AG04450 (cell line): ENCODE results near the gene DDRGK1. TPM values are rescaled to one million over a fixed set of nuclear protein-coding genes. Genes with fewer than 3 reads are reported as not detected.

Experiments used
- CTCF ChIA-PET: fragments of 300-600, 350-600 bp; formaldehyde crosslinking; extraction: SDS; loops from one replicate; lab custom pipeline; 2022; ENCODE audit warnings: antibody characterized with exemption, inconsistent platforms; lab: Charles Lee
- POLR2A ChIA-PET: fragments of 350-600 bp; formaldehyde crosslinking; extraction: SDS; loops from one replicate; lab custom pipeline; 2021; ENCODE audit warnings: antibody characterized with exemption, inconsistent platforms; lab: Yijun Ruan, JAX
- DNase-seq: peaks from one replicate; pipeline ENCODE4 v3.0.0-alpha.2; 2011; ENCODE audit warnings: low read depth, low spot score
- H3K27ac ChIP-seq: one replicate; pipeline ENCODE4 v1.5.1; 2012; ENCODE audit warnings: low read depth, low read length, control low read depth
- H3K27me3 ChIP-seq: one replicate; pipeline ENCODE4 v1.6.0; 2012; ENCODE audit warnings: low read length; ENCODE audit not compliant: control insufficient read depth, insufficient read depth
- H3K4me3 ChIP-seq: 2 replicates; pipeline ENCODE4 v1.5.1; 2011; ENCODE audit warnings: mild to moderate bottlenecking, low read depth, low read length, control low read depth
- H3K9me3 ChIP-seq: 2 replicates; pipeline ENCODE4 v1.5.1; 2012; ENCODE audit warnings: low read length; ENCODE audit not compliant: control insufficient read depth, insufficient read depth
- CTCF ChIP-seq: IDR thresholded peaks from 2 replicates; pipeline ENCODE4 v1.5.1; 2011; ENCODE audit warnings: low read depth, low read length, control low read depth, inconsistent platforms
- polyA plus RNA-seq: library from polyadenylated mRNA; depleted of rRNA; stranded (reverse); fragments of >200 nt; gene quantifications from 2 replicates; pipeline ENCODE4 v1.2.3, GENCODE V29; 2011

The DDRGK1 gene
- polyA plus RNA-seq, 1 experiment = 24.7 TPM

GRCh38 chr20:3224681-3225421, 20.4 kb upstream of the DDRGK1 start:
- CTCF ChIA-PET = no interaction called here
- Histone ChIP-seq H3K4me3 (no peak overlapping the region), H3K27ac (no peak overlapping the region), H3K27me3 (no peaks in the 10 kb centered on the region), H3K9me3 (no peaks in the 10 kb centered on the region; the same call in 1 of the 2 replicates)
- POLR2A ChIA-PET = no interaction called here
- no peak for DNase-seq
- TF ChIP-seq CTCF = no peak

GRCh38 chr20:3223994-3224680, 19.7 kb upstream of the DDRGK1 start:
- no peak overlapping the region for H3K4me3 ChIP-seq
- H3K27ac ChIP-seq = no peak overlapping the region
- DNase-seq = no peak
- no peak for TF ChIP-seq CTCF
- H3K27me3 ChIP-seq = no peaks in the 10 kb centered on the region
- CTCF ChIA-PET = no interaction called here
- POLR2A ChIA-PET = no interaction called here
- no peaks in the 10 kb centered on the region; the same call in 1 of the 2 replicates for H3K9me3 ChIP-seq

GRCh38 chr20:3223651-3223993, 19.1 kb upstream of the DDRGK1 start:
- CTCF ChIA-PET = interaction anchor here (1.3 kb wide), 1 partner anchor 93 kb away, joined by 6 read pairs; no protein-coding TSS in a partner anchor
- TF ChIP-seq CTCF = no peak
- H3K4me3 ChIP-seq = no peak overlapping the region
- DNase-seq = no peak
- POLR2A ChIA-PET = interaction anchor here (0.6 kb wide), 1 partner anchor 42 kb away, joined by 3 read pairs; no protein-coding TSS in a partner anchor
- H3K9me3 ChIP-seq = no peaks in the 10 kb centered on the region; the same call in 1 of the 2 replicates
- H3K27me3 ChIP-seq = no peaks in the 10 kb centered on the region
- no peak overlapping the region for H3K27ac ChIP-seq

GRCh38 chr20:3222635-3223600, 18.4 kb upstream of the DDRGK1 start:
- DNase-seq = no peak
- POLR2A ChIA-PET = interaction anchor here (0.6 kb wide), 1 partner anchor 42 kb away, joined by 3 read pairs; no protein-coding TSS in a partner anchor
- Histone ChIP-seq H3K9me3 (no peaks in the 10 kb centered on the region; the same call in 1 of the 2 replicates), H3K4me3 (no peak overlapping the region), H3K27me3 (no peaks in the 10 kb centered on the region), H3K27ac (no peak overlapping the region)
- CTCF ChIA-PET = interaction anchor here (1.3 kb wide), 1 partner anchor 94 kb away, joined by 6 read pairs; no protein-coding TSS in a partner anchor
- no peak for TF ChIP-seq CTCF
